Trophoblast cell (in vitro differentiated cells and primary cell): ENCODE measurements around the gene SGF29.
"Not testable (repeated sequence)": the region's sequence is repeated elsewhere in the genome, so short reads cannot be mapped to it uniquely, and the experiment has no call there.

Experiments
- DNase-seq, 2 donors: peaks; one replicate each; pipeline ENCODE4 v3.0.0-alpha.2; 2016
- H2AFZ ChIP-seq: 2 replicates; pipeline ENCODE4 v1.6.1; 2013; ENCODE audit warnings: low read length, moderate library complexity, mild to moderate bottlenecking; ENCODE audit not compliant: insufficient read depth, poor library complexity
- H2AK5ac ChIP-seq: 2 replicates; pipeline ENCODE4 v1.6.1; 2013; ENCODE audit warnings: mild to moderate bottlenecking, low read length
- H2BK120ac ChIP-seq: 2 replicates; pipeline ENCODE4 v1.6.1; 2013; ENCODE audit warnings: low read length, mild to moderate bottlenecking, moderate library complexity; ENCODE audit not compliant: insufficient read depth, poor library complexity
- H2BK12ac ChIP-seq: 2 replicates; pipeline ENCODE4 v1.6.1; 2013; ENCODE audit warnings: mild to moderate bottlenecking, low read length, moderate library complexity
- H2BK5ac ChIP-seq: 2 replicates; pipeline ENCODE4 v1.6.1; 2013; ENCODE audit warnings: low read length, low read depth, moderate library complexity, mild to moderate bottlenecking; ENCODE audit not compliant: poor library complexity
- H3K14ac ChIP-seq: 2 replicates; pipeline ENCODE4 v1.6.1; 2013; ENCODE audit warnings: mild to moderate bottlenecking, low read length
- H3K18ac ChIP-seq: 2 replicates; pipeline ENCODE4 v1.6.1; 2013; ENCODE audit warnings: mild to moderate bottlenecking, low read length
- H3K23ac ChIP-seq: 2 replicates; pipeline ENCODE4 v1.6.1; 2013; ENCODE audit warnings: low read length
- H3K27ac ChIP-seq: 2 replicates; pipeline ENCODE4 v1.5.1; 2013; ENCODE audit warnings: low read depth, mild to moderate bottlenecking, inconsistent platforms, low read length, moderate library complexity
- H3K27me3 ChIP-seq: 2 replicates; pipeline ENCODE4 v1.6.1; 2013; ENCODE audit warnings: inconsistent platforms, mild to moderate bottlenecking, low read length, moderate library complexity; ENCODE audit not compliant: insufficient read depth
- H3K36me3 ChIP-seq, 2 experiments: 1 replicate in 1 of 2; 2 replicates in 1 of 2; pipeline ENCODE4 v1.6.1; 2013; ENCODE audit warnings: low read length in 2 of 2, mild to moderate bottlenecking in 2 of 2, moderate library complexity in 1 of 2; ENCODE audit not compliant: insufficient read depth in 2 of 2, control insufficient read depth in 1 of 2
- H3K4ac ChIP-seq: 2 replicates; pipeline ENCODE4 v1.6.1; 2013; ENCODE audit warnings: low read depth, mild to moderate bottlenecking, low read length, moderate library complexity
- H3K4me1 ChIP-seq, 2 experiments: 1 replicate in 1 of 2; 2 replicates in 1 of 2; pipeline ENCODE4 v1.6.1; 2013; ENCODE audit warnings: low read length in 2 of 2, mild to moderate bottlenecking in 2 of 2, moderate library complexity in 1 of 2; ENCODE audit not compliant: insufficient read depth in 2 of 2, control insufficient read depth in 1 of 2
- H3K4me2 ChIP-seq: 2 replicates; pipeline ENCODE4 v1.6.1; 2013; ENCODE audit warnings: inconsistent platforms, mild to moderate bottlenecking, low read length, moderate library complexity
- H3K4me3 ChIP-seq: 2 replicates; pipeline ENCODE4 v1.5.1; 2013; ENCODE audit warnings: mild to moderate bottlenecking, low read depth, low read length, inconsistent platforms
- H3K79me1 ChIP-seq: one replicate; pipeline ENCODE4 v1.6.1; 2013; ENCODE audit warnings: low read length
- H3K79me2 ChIP-seq: 2 replicates; pipeline ENCODE4 v1.6.1; 2013; ENCODE audit warnings: low read length, mild to moderate bottlenecking; ENCODE audit not compliant: control insufficient read depth, insufficient read depth, poor library complexity
- H3K9ac ChIP-seq: 2 replicates; pipeline ENCODE4 v1.6.1; 2013; ENCODE audit warnings: mild to moderate bottlenecking, low read length
- H3K9me3 ChIP-seq: 2 replicates; pipeline ENCODE4 v1.6.1; 2013; ENCODE audit warnings: low read depth, mild to moderate bottlenecking, control low read depth, inconsistent platforms, low read length; ENCODE audit not compliant: insufficient read depth
- H4K12ac ChIP-seq: 2 replicates; pipeline ENCODE4 v1.6.1; 2013; ENCODE audit warnings: low read depth, mild to moderate bottlenecking, low read length, moderate library complexity
- H4K8ac ChIP-seq: 2 replicates; pipeline ENCODE4 v1.6.1; 2013; ENCODE audit warnings: low read depth, mild to moderate bottlenecking, low read length, moderate library complexity
- H4K91ac ChIP-seq: one replicate; pipeline ENCODE4 v1.6.1; 2013; ENCODE audit warnings: low read depth, mild to moderate bottlenecking, low read length, moderate library complexity
- WGBS: extraction: QIAGEN DNeasy Blood & Tissue Kit; methylation state at CpG from one replicate; pipeline ENCODE4 v1.1.7; 2013; ENCODE audit warnings: missing lambda C conversion rate; ENCODE audit not compliant: insufficient read length, insufficient coverage; ENCODE audit errors: extremely low coverage; 5-methylcytosine and 5-hydroxymethylcytosine counted together

The SGF29 gene

GRCh38 chr16:28607681-28608495 is 54.2 kb downstream of the SGF29 start:
- not testable (repeated sequence) for H3K27ac ChIP-seq, H3K79me1 ChIP-seq, H3K9me3 ChIP-seq, H3K14ac ChIP-seq, H3K4ac ChIP-seq, H4K8ac ChIP-seq, H3K4me1 ChIP-seq, DNase-seq, H3K18ac ChIP-seq, H3K4me3 ChIP-seq, H2BK120ac ChIP-seq, H3K36me3 ChIP-seq, H3K79me2 ChIP-seq, H2BK12ac ChIP-seq, H3K27me3 ChIP-seq, H4K12ac ChIP-seq, H4K91ac ChIP-seq, H2BK5ac ChIP-seq, H3K4me2 ChIP-seq, H3K23ac ChIP-seq, H3K9ac ChIP-seq, H2AK5ac ChIP-seq, H2AFZ ChIP-seq
- WGBS: no CpG with 5 or more reads among the region's 10 CpGs

- not testable (repeated sequence) for H3K23ac ChIP-seq, H3K4me3 ChIP-seq, H4K12ac ChIP-seq, H3K27me3 ChIP-seq, H2BK12ac ChIP-seq, H3K79me1 ChIP-seq, H3K36me3 ChIP-seq, H2BK5ac ChIP-seq, H3K9ac ChIP-seq, H3K4me1 ChIP-seq, H4K8ac ChIP-seq, H2AFZ ChIP-seq, H2AK5ac ChIP-seq, H3K79me2 ChIP-seq, H4K91ac ChIP-seq, H3K14ac ChIP-seq, H3K9me3 ChIP-seq, H2BK120ac ChIP-seq, H3K27ac ChIP-seq, H3K4me2 ChIP-seq, H3K4ac ChIP-seq, H3K18ac ChIP-seq
- DNase-seq: peak in 1 of 2 donors; percentile 67
- no CpG with 5 or more reads among the region's 7 CpGs for WGBS
Observed at GRCh38 chr16:28608496-28608808, 54.7 kb downstream of the SGF29 start.

GRCh38 chr16:28608867-28609596 is 55.3 kb downstream of the SGF29 start:
- H3K27me3 ChIP-seq, H2BK120ac ChIP-seq, DNase-seq, H3K9ac ChIP-seq, H3K4me1 ChIP-seq, H2BK12ac ChIP-seq, H4K8ac ChIP-seq, H3K23ac ChIP-seq, H2AK5ac ChIP-seq, H4K91ac ChIP-seq, H3K36me3 ChIP-seq, H3K79me2 ChIP-seq, H3K18ac ChIP-seq, H3K4ac ChIP-seq, H2BK5ac ChIP-seq, H3K9me3 ChIP-seq, H4K12ac ChIP-seq, H2AFZ ChIP-seq, H3K79me1 ChIP-seq, H3K27ac ChIP-seq, H3K4me2 ChIP-seq, H3K14ac ChIP-seq: not testable (repeated sequence)
- peak overlapping the region; percentile 35 for H3K4me3 ChIP-seq
- WGBS: no CpG with 5 or more reads among the region's 11 CpGs

- H3K14ac ChIP-seq: no peak within 1 kb of the TSS
- H3K79me1 ChIP-seq: no peaks in the 10 kb centered on the region
- H3K4ac ChIP-seq: no peak within 1 kb of the TSS
- no peak within 1 kb of the TSS for H2BK120ac ChIP-seq
- H2BK5ac ChIP-seq: no peak within 1 kb of the TSS
- H3K27ac ChIP-seq: no peak within 1 kb of the TSS
- H4K12ac ChIP-seq: no peak within 1 kb of the TSS
- no peaks in the 10 kb centered on the region for H3K27me3 ChIP-seq
- no peaks in the 10 kb centered on the region for H3K36me3 ChIP-seq
- H3K79me2 ChIP-seq: no peaks in the 10 kb centered on the region
- DNase-seq: peak; percentile 82 to 90
- H4K8ac ChIP-seq: no peak within 1 kb of the TSS
- no peak within 1 kb of the TSS for H2BK12ac ChIP-seq
- peaks cover 0 to 6% of the 10 kb centered on the region in 2 experiments for H3K4me1 ChIP-seq
- no peak within 1 kb of the TSS for H4K91ac ChIP-seq
- no peak within 1 kb of the TSS for H3K23ac ChIP-seq
- no peak within 1 kb of the TSS for H3K9ac ChIP-seq
- WGBS: no CpG with 5 or more reads among the region's 11 CpGs
- H3K18ac ChIP-seq: no peak within 1 kb of the TSS
- no peak within 1 kb of the TSS for H2AFZ ChIP-seq
- H2AK5ac ChIP-seq: no peak within 1 kb of the TSS
- no peak within 1 kb of the TSS for H3K4me2 ChIP-seq
- peak within 1 kb of the TSS; percentile 35 for H3K4me3 ChIP-seq
- H3K9me3 ChIP-seq: no peaks in the 10 kb centered on the region
Observed at GRCh38 chr16:28609631-28610594, 56.2 kb downstream of the SGF29 start, which contains the start of gene SULT1A1. TSS of gene SULT1A1 (minus strand) at chr16:28610044. CDS start at chr16:28608855, 1,189 bp downstream.
